ENCODE data around the gene CMTR1. TPM values are rescaled to one million over a fixed set of nuclear protein-coding genes. Genes with fewer than 3 reads are reported as not detected.

CMTR1 gene
- polyA plus RNA-seq, 1 donor from 2014 or later = 64.1 TPM

DNA sequence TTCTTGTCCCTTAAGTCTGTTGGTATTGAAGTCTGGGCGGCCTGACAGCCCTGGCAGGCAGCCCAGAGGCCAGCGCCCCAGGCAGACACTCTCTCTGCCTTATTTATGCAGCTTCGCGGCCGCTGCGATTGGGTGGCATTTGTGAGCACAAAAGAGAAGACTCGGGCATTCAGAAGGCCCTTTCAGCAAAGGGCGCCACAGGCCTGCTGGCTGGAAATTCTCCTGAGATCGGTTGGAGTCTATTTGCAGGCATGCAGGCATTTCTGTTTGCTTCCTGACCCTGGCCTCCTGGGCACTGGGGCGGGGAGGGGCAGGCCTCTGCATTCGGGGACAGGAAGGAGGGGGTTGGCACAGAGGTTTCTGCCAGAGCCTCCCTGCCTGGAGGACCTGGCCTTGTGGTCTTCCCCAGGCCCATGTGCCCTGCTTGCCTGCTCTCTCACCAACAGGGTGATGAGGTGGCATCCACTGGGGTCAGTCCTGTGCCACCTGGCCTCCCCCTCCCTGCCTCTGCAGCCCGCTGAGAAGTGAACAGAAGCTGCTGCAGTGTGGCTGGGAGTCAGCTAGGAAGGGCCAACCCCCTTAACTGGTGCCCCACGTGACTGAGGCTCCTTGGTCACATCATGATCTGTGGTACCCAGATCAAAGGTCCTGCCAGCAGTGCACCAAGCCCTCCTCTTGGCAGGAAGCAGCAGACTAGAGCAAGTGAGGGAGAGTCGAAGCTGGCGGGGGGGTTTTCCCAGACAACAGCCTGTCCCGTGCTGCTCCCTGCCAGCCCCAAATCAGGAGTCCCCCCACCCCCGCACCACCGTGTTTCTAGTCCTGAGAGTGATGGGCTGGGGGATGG, 83.3 kb downstream of the CMTR1 start:
- no peaks in the 10 kb centered on the region for H3K27me3 ChIP-seq (ENCODE audit: insufficient read depth, low read depth, low read length)
- H3K27ac ChIP-seq (ENCODE audit: low read length) = no peak overlapping the region
- H4K20me1 ChIP-seq (ENCODE audit: insufficient read depth) = no peaks in the 10 kb centered on the region
- no peaks in the 10 kb centered on the region for H3K9me2 ChIP-seq (ENCODE audit: insufficient read depth, low read length)
- H3F3A ChIP-seq (ENCODE audit: insufficient read depth, low read length, poor library complexity, severe bottlenecking) = no peaks in the 10 kb centered on the region
- TF ChIP-seq SMC3 (conservative IDR thresholded peaks at IDR 0.05; ENCODE audit: poor library complexity) = no peak
- no peak for TF ChIP-seq EP300 (conservative IDR thresholded peaks at IDR 0.05; ENCODE audit: poor library complexity, severe bottlenecking)
- no peak for TF ChIP-seq TAF1 (IDR thresholded peaks at IDR 0.05; ENCODE audit: low read depth)
- TF ChIP-seq, protein P1, sequence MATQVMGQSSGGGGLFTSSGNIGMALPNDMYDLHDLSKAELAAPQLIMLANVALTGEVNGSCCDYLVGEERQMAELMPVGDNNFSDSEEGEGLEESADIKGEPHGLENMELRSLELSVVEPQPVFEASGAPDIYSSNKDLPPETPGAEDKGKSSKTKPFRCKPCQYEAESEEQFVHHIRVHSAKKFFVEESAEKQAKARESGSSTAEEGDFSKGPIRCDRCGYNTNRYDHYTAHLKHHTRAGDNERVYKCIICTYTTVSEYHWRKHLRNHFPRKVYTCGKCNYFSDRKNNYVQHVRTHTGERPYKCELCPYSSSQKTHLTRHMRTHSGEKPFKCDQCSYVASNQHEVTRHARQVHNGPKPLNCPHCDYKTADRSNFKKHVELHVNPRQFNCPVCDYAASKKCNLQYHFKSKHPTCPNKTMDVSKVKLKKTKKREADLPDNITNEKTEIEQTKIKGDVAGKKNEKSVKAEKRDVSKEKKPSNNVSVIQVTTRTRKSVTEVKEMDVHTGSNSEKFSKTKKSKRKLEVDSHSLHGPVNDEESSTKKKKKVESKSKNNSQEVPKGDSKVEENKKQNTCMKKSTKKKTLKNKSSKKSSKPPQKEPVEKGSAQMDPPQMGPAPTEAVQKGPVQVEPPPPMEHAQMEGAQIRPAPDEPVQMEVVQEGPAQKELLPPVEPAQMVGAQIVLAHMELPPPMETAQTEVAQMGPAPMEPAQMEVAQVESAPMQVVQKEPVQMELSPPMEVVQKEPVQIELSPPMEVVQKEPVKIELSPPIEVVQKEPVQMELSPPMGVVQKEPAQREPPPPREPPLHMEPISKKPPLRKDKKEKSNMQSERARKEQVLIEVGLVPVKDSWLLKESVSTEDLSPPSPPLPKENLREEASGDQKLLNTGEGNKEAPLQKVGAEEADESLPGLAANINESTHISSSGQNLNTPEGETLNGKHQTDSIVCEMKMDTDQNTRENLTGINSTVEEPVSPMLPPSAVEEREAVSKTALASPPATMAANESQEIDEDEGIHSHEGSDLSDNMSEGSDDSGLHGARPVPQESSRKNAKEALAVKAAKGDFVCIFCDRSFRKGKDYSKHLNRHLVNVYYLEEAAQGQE (IDR thresholded peaks at IDR 0.05; ENCODE audit: borderline replicate concordance) = no peak
- no peak for TF ChIP-seq RAD21 (conservative IDR thresholded peaks at IDR 0.05)
- no peak for TF ChIP-seq MXI1 (conservative IDR thresholded peaks at IDR 0.05; ENCODE audit: poor library complexity, severe bottlenecking)
- TF ChIP-seq, protein P2, sequence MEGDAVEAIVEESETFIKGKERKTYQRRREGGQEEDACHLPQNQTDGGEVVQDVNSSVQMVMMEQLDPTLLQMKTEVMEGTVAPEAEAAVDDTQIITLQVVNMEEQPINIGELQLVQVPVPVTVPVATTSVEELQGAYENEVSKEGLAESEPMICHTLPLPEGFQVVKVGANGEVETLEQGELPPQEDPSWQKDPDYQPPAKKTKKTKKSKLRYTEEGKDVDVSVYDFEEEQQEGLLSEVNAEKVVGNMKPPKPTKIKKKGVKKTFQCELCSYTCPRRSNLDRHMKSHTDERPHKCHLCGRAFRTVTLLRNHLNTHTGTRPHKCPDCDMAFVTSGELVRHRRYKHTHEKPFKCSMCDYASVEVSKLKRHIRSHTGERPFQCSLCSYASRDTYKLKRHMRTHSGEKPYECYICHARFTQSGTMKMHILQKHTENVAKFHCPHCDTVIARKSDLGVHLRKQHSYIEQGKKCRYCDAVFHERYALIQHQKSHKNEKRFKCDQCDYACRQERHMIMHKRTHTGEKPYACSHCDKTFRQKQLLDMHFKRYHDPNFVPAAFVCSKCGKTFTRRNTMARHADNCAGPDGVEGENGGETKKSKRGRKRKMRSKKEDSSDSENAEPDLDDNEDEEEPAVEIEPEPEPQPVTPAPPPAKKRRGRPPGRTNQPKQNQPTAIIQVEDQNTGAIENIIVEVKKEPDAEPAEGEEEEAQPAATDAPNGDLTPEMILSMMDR (IDR thresholded peaks at IDR 0.05; ENCODE audit: poor library complexity, severe bottlenecking) = no peak
- no peak for TF ChIP-seq POLR2AphosphoS5 (IDR thresholded peaks at IDR 0.05)
- H3K79me2 ChIP-seq (replicated peaks; ENCODE audit: insufficient read depth, low read length) = no peaks in the 10 kb centered on the region
- H3K9ac ChIP-seq (ENCODE audit: low read length) = peak overlapping the region; percentile 14
- H3K9me3 ChIP-seq (ENCODE audit: low read length) = no peaks in the 10 kb centered on the region
- no peak overlapping the region for H2AFZ ChIP-seq (ENCODE audit: low read depth, low read length)
- no peak overlapping the region for H3K4me2 ChIP-seq (ENCODE audit: low read length)
- no peak overlapping the region for H3K4me3 ChIP-seq (ENCODE audit: low read length)
- no peaks in the 10 kb centered on the region for H3K36me3 ChIP-seq (ENCODE audit: insufficient read depth, low read length)

- no peak for TF ChIP-seq POLR2AphosphoS5 (IDR thresholded peaks at IDR 0.05)
- TF ChIP-seq, protein P2 (IDR thresholded peaks at IDR 0.05; ENCODE audit: poor library complexity, severe bottlenecking) = no peak
- no peak for TF ChIP-seq SMC3 (conservative IDR thresholded peaks at IDR 0.05; ENCODE audit: poor library complexity)
- TF ChIP-seq EZH2 (IDR thresholded peaks at IDR 0.05; ENCODE audit: borderline replicate concordance, insufficient read depth, low read length, poor library complexity, severe bottlenecking) = no peak
- TF ChIP-seq, protein P1 (IDR thresholded peaks at IDR 0.05; ENCODE audit: borderline replicate concordance) = no peak
- no peak for TF ChIP-seq RAD21 (conservative IDR thresholded peaks at IDR 0.05)
- no peak for TF ChIP-seq EP300 (conservative IDR thresholded peaks at IDR 0.05; ENCODE audit: poor library complexity, severe bottlenecking)
- TF ChIP-seq TAF1 (IDR thresholded peaks at IDR 0.05; ENCODE audit: low read depth) = no peak
- TF ChIP-seq MXI1 (conservative IDR thresholded peaks at IDR 0.05; ENCODE audit: poor library complexity, severe bottlenecking) = no peak
- H4K20me1 ChIP-seq (ENCODE audit: insufficient read depth) = no peaks in the 10 kb centered on the region
- no peaks in the 10 kb centered on the region for H3K79me2 ChIP-seq (replicated peaks; ENCODE audit: insufficient read depth, low read length)
- H3K9me2 ChIP-seq (ENCODE audit: insufficient read depth, low read length) = no peaks in the 10 kb centered on the region
- no peaks in the 10 kb centered on the region for H3K9me3 ChIP-seq (ENCODE audit: low read length)
- no peaks in the 10 kb centered on the region for H3F3A ChIP-seq (ENCODE audit: insufficient read depth, low read length, poor library complexity, severe bottlenecking)
- no peak overlapping the region for H3K27ac ChIP-seq (ENCODE audit: low read length)
- H3K9ac ChIP-seq (ENCODE audit: low read length) = no peak overlapping the region
- H2AFZ ChIP-seq (ENCODE audit: low read depth, low read length) = no peak overlapping the region
- H3K36me3 ChIP-seq (ENCODE audit: insufficient read depth, low read length) = no peaks in the 10 kb centered on the region
- no peak overlapping the region for H3K4me3 ChIP-seq (ENCODE audit: low read length)
- no peak overlapping the region for H3K4me2 ChIP-seq (ENCODE audit: low read length)
- no peaks in the 10 kb centered on the region for H3K27me3 ChIP-seq (ENCODE audit: insufficient read depth, low read depth, low read length)
Measured at GRCh38 chr6:37516920-37517405, 83.9 kb downstream of the CMTR1 start.

All from neural cell (in vitro differentiated cells).